Ishikawa (cell line): ENCODE data around the gene ATP6V0A1.

Source experiments
- CEBPB ChIP-seq: IDR thresholded peaks from 2 replicates; pipeline ENCODE4 v1.6.1; 2012
- CREB1 ChIP-seq: IDR thresholded peaks from 2 replicates; pipeline ENCODE4 v1.6.1; 2012; ENCODE audit warnings: low read depth
- EGR1 ChIP-seq: IDR thresholded peaks from 2 replicates; pipeline ENCODE4 v1.6.1; 2012
- EP300 ChIP-seq: IDR thresholded peaks from 2 replicates; pipeline ENCODE4 v1.6.1; 2012; ENCODE audit warnings: borderline replicate concordance
- FOXM1 ChIP-seq: IDR thresholded peaks from 2 replicates; pipeline ENCODE4 v1.6.1; 2012; ENCODE audit warnings: low read depth, borderline replicate concordance
- MAX ChIP-seq: IDR thresholded peaks from 2 replicates; pipeline ENCODE4 v1.6.1; 2012
- NFIC ChIP-seq: IDR thresholded peaks from 2 replicates; pipeline ENCODE4 v1.6.1; 2012
- RAD21 ChIP-seq: IDR thresholded peaks from 2 replicates; pipeline ENCODE4 v1.6.1; 2012; ENCODE audit warnings: low read depth
- REST ChIP-seq: IDR thresholded peaks from 2 replicates; pipeline ENCODE4 v1.6.1; 2012; ENCODE audit warnings: low read depth, mild to moderate bottlenecking
- TAF1 ChIP-seq: IDR thresholded peaks from 2 replicates; pipeline ENCODE4 v1.6.1; 2012; ENCODE audit warnings: low read depth, mild to moderate bottlenecking
- TCF12 ChIP-seq: IDR thresholded peaks from 2 replicates; pipeline ENCODE4 v1.6.1; 2012; ENCODE audit warnings: low read depth
- TEAD4 ChIP-seq: IDR thresholded peaks from 2 replicates; pipeline ENCODE4 v1.6.1; 2012
- USF1 ChIP-seq: IDR thresholded peaks from 2 replicates; pipeline ENCODE4 v1.6.1; 2012
- YY1 ChIP-seq: IDR thresholded peaks from 2 replicates; pipeline ENCODE4 v1.6.1; 2012; ENCODE audit warnings: low read depth
- ZBTB7A ChIP-seq: IDR thresholded peaks from 2 replicates; pipeline ENCODE4 v1.6.1; 2012; ENCODE audit warnings: low read depth

ATP6V0A1 gene

GRCh38 chr17:42566215-42566882 is 107.7 kb downstream of the ATP6V0A1 start:
- TF ChIP-seq CREB1 (no peak), FOXM1 (no peak), EGR1 (no peak), RAD21 (no peak), YY1 (peak; percentile 87; the same call in 1 of the 2 replicates), EP300 (no peak), NFIC (no peak), TCF12 (no peak), REST (no peak)

GRCh38 chr17:42566883-42567573 is 108.3 kb downstream of the ATP6V0A1 start, which contains the start of gene MLX:
Gene MLX (plus strand): TSS chr17:42567100. CDS start chr17:42567125, 25 bp downstream.
- TF ChIP-seq ZBTB7A, result peak; percentile 85
- peak; percentile 8; the same call in 1 of the 2 replicates for TF ChIP-seq YY1
- peak; percentile 32; the same call in 1 of the 2 replicates for TF ChIP-seq EGR1
- TF ChIP-seq EP300, result peak; percentile 13; the same call in 1 of the 2 replicates
- no peak; the same call in 1 of the 2 replicates for TF ChIP-seq TCF12
- peak; percentile 59; the same call in 1 of the 2 replicates for TF ChIP-seq MAX
- TF ChIP-seq CREB1, result no peak
- TF ChIP-seq CEBPB, result no peak
- no peak for TF ChIP-seq RAD21
- peak; percentile 65; the same call in 1 of the 2 replicates for TF ChIP-seq TEAD4
- TF ChIP-seq FOXM1, result no peak
- no peak for TF ChIP-seq REST
- peak; percentile 97 for TF ChIP-seq NFIC
- peak; percentile 84 for TF ChIP-seq TAF1
- TF ChIP-seq USF1, result peak; percentile 99

- TF ChIP-seq EGR1, result no peak
- TF ChIP-seq CEBPB, result no peak
- no peak for TF ChIP-seq YY1
- no peak for TF ChIP-seq ZBTB7A
- TF ChIP-seq FOXM1, result no peak
- TF ChIP-seq RAD21, result no peak
- TF ChIP-seq CREB1, result no peak
- TF ChIP-seq EP300, result no peak
- no peak for TF ChIP-seq TCF12
- TF ChIP-seq TAF1, result no peak
- TF ChIP-seq USF1, result no peak
- TF ChIP-seq MAX, result no peak
- TF ChIP-seq NFIC, result no peak
- no peak for TF ChIP-seq REST
- no peak for TF ChIP-seq TEAD4
Observed at GRCh38 chr17:42568341-42569111, 109.8 kb downstream of the ATP6V0A1 start.
